HG03520 (cell line): ENCODE results near the gene PLEKHA5.

Experiments used
- ATAC-seq: cut with Tn5 transposase; IDR thresholded peaks from one replicate; pipeline ENCODE4 v1.9.1; 2021; ENCODE audit warnings: mild to moderate bottlenecking, moderate library complexity; ENCODE audit not compliant: unreplicated experiment

Gene PLEKHA5

GRCh38 chr12:19127270-19127669 is 2.3 kb upstream of the PLEKHA5 start:
- ATAC-seq, result no peak

GRCh38 chr12:19128485-19128884 is 1.0 kb upstream of the PLEKHA5 start:
- ATAC-seq, result no peak

- ATAC-seq, result no peak
Observed at GRCh38 chr12:19129122-19129485, 429 bp upstream of the PLEKHA5 start.

- ATAC-seq, result no peak
Observed at GRCh38 chr12:19130224-19131024, 891 bp downstream of the PLEKHA5 start.

GRCh38 chr12:19131025-19131444 is 1.5 kb downstream of the PLEKHA5 start:
- ATAC-seq, result no peak

GRCh38 chr12:19138551-19138950 is 9.0 kb downstream of the PLEKHA5 start:
- ATAC-seq, result no peak

GRCh38 chr12:19138956-19139355 is 9.4 kb downstream of the PLEKHA5 start:
- ATAC-seq, result no peak

GRCh38 chr12:19139615-19140194 is 10.2 kb downstream of the PLEKHA5 start:
- no peak for ATAC-seq

GRCh38 chr12:19140381-19141236 is 11.1 kb downstream of the PLEKHA5 start:
- ATAC-seq, result no peak

- no peak for ATAC-seq
Observed at GRCh38 chr12:19142499-19142898, 13.0 kb downstream of the PLEKHA5 start.

GRCh38 chr12:19144287-19144686 is 14.8 kb downstream of the PLEKHA5 start:
- ATAC-seq, result no peak

GRCh38 chr12:19144985-19145384 is 15.5 kb downstream of the PLEKHA5 start:
- ATAC-seq, result no peak

GRCh38 chr12:19148860-19149259 is 19.3 kb downstream of the PLEKHA5 start:
- ATAC-seq, result peak; percentile 48

- no peak for ATAC-seq
Observed at GRCh38 chr12:19150273-19150900, 20.9 kb downstream of the PLEKHA5 start.

- no peak for ATAC-seq
Observed at GRCh38 chr12:19151298-19151697, 21.8 kb downstream of the PLEKHA5 start.

GRCh38 chr12:19153396-19153795 is 23.9 kb downstream of the PLEKHA5 start:
- ATAC-seq, result no peak

GRCh38 chr12:19154686-19155085 is 25.2 kb downstream of the PLEKHA5 start:
- no peak for ATAC-seq

GRCh38 chr12:19155981-19156734 is 26.6 kb downstream of the PLEKHA5 start:
- ATAC-seq, result no peak

GRCh38 chr12:19158923-19159322 is 29.4 kb downstream of the PLEKHA5 start:
- ATAC-seq, result no peak

GRCh38 chr12:19161216-19161615 is 31.7 kb downstream of the PLEKHA5 start:
- ATAC-seq, result no peak
